BE2C (cell line): ENCODE measurements around the gene DKK3.

ENCODE experiments used
- DNase-seq: peaks from one replicate; pipeline ENCODE4 v3.0.0-alpha.2; 2020
- H3K27me3 ChIP-seq: fragments of 250-450 bp; sonication (Bioruptor Pico); 2 replicates; pipeline ENCODE4 v1.5.1; 2020; ENCODE audit warnings: mild to moderate bottlenecking
- H3K36me3 ChIP-seq: fragments of 250-450 bp; sonication (Bioruptor Pico); 2 replicates; pipeline ENCODE4 v1.5.1; 2020; ENCODE audit warnings: mild to moderate bottlenecking
- H3K4me1 ChIP-seq: fragments of 250-450 bp; sonication (Bioruptor Pico); 2 replicates; pipeline ENCODE4 v1.5.1; 2020
- H3K4me3 ChIP-seq: 2 replicates; pipeline ENCODE4 v1.5.1; 2011; ENCODE audit warnings: low read depth, low read length
- H3K9me3 ChIP-seq: fragments of 250-450 bp; sonication (Bioruptor Pico); 2 replicates; pipeline ENCODE4 v1.5.1; 2020
- CTCF ChIP-seq: IDR thresholded peaks from 2 replicates; pipeline ENCODE4 v1.5.1; 2012; ENCODE audit warnings: mild to moderate bottlenecking, low read depth, low read length

DKK3 gene

GRCh38 chr11:12007230-12007593 lies 1.2 kb downstream of the DKK3 start:
- Histone ChIP-seq H3K4me1 (0 out of 2 replicates have a peak, but pooled peaks cover 4% of the 10 kb centered on the region), H3K27me3 (no peaks in the 10 kb centered on the region), H3K36me3 (no peaks in the 10 kb centered on the region), H3K9me3 (no peaks in the 10 kb centered on the region), H3K4me3 (no peak overlapping the region)
- no peak for TF ChIP-seq CTCF
- no peak for DNase-seq

- Histone ChIP-seq H3K4me3 (no peak overlapping the region), H3K27me3 (no peaks in the 10 kb centered on the region), H3K4me1 (0 out of 2 replicates have a peak, but pooled peaks cover 4% of the 10 kb centered on the region), H3K9me3 (no peaks in the 10 kb centered on the region), H3K36me3 (no peaks in the 10 kb centered on the region)
- TF ChIP-seq CTCF: no peak
- no peak for DNase-seq
Measured at GRCh38 chr11:12006552-12007229, 1.7 kb downstream of the DKK3 start.

- Histone ChIP-seq H3K27me3 (no peaks in the 10 kb centered on the region), H3K9me3 (no peaks in the 10 kb centered on the region), H3K4me3 (no peak overlapping the region), H3K36me3 (no peaks in the 10 kb centered on the region), H3K4me1 (0 out of 2 replicates have a peak, but pooled peaks cover 4% of the 10 kb centered on the region)
- no peak for DNase-seq
- no peak for TF ChIP-seq CTCF
Measured at GRCh38 chr11:12005476-12005875, 3.0 kb downstream of the DKK3 start.

GRCh38 chr11:12005061-12005460 lies 3.4 kb downstream of the DKK3 start:
- DNase-seq: no peak
- 0 out of 2 replicates have a peak, but pooled peaks cover 4% of the 10 kb centered on the region for H3K4me1 ChIP-seq
- no peaks in the 10 kb centered on the region for H3K36me3 ChIP-seq
- no peak overlapping the region for H3K4me3 ChIP-seq
- TF ChIP-seq CTCF: no peak
- no peaks in the 10 kb centered on the region for H3K9me3 ChIP-seq
- H3K27me3 ChIP-seq: no peaks in the 10 kb centered on the region

GRCh38 chr11:12003815-12004214 lies 4.6 kb downstream of the DKK3 start:
- no peaks in the 10 kb centered on the region for H3K4me1 ChIP-seq
- no peak for TF ChIP-seq CTCF
- no peak for DNase-seq
- H3K27me3 ChIP-seq: no peaks in the 10 kb centered on the region
- no peak overlapping the region for H3K4me3 ChIP-seq
- H3K9me3 ChIP-seq: no peaks in the 10 kb centered on the region
- H3K36me3 ChIP-seq: no peaks in the 10 kb centered on the region

GRCh38 chr11:12003336-12003735 lies 5.1 kb downstream of the DKK3 start:
- DNase-seq: no peak
- H3K36me3 ChIP-seq: no peaks in the 10 kb centered on the region

More at GRCh38 chr11:12003336-12003735, 5.1 kb downstream of the DKK3 start:
- no peak for TF ChIP-seq CTCF
- H3K4me3 ChIP-seq: no peak overlapping the region
- no peaks in the 10 kb centered on the region; the same call in 1 of the 2 replicates for H3K4me1 ChIP-seq
- H3K27me3 ChIP-seq: no peaks in the 10 kb centered on the region
- no peaks in the 10 kb centered on the region for H3K9me3 ChIP-seq
